DND-41 (cell line): ENCODE results near the gene B4GALT1.
A peak's percentile ranks its signal among the peaks of the same experiment; 100 is the strongest.

Experiments
- ATAC-seq: fragments of 200-7000 bp; cut with Tn5 transposase; 3 replicates; pipeline ENCODE4 v1.9.1; 2021; ENCODE audit warnings: low read depth; ENCODE audit not compliant: insufficient read depth
- DNase-seq: peaks from one replicate; pipeline ENCODE4 v3.0.0-alpha.2; 2020
- H2AFZ ChIP-seq: 2 replicates; pipeline ENCODE4 v1.6.0; 2012; ENCODE audit warnings: low read depth, low read length
- H3K27ac ChIP-seq: 2 replicates; pipeline ENCODE4 v1.5.1; 2012; ENCODE audit warnings: low read length, inconsistent platforms
- H3K27me3 ChIP-seq: fragments of 200-600 bp; sonication (generic); 2 replicates; pipeline ENCODE4 v1.6.0; 2012; ENCODE audit warnings: low read length, mild to moderate bottlenecking, inconsistent platforms; ENCODE audit not compliant: insufficient read depth, poor library complexity
- H3K36me3 ChIP-seq: 2 replicates; pipeline ENCODE4 v1.5.1; 2012; ENCODE audit warnings: low read length, inconsistent platforms; ENCODE audit not compliant: insufficient read depth
- H3K4me1 ChIP-seq: 2 replicates; pipeline ENCODE4 v1.5.1; 2012; ENCODE audit warnings: mild to moderate bottlenecking, low read length; ENCODE audit not compliant: insufficient read depth
- H3K4me2 ChIP-seq: 2 replicates; pipeline ENCODE4 v1.6.0; 2012; ENCODE audit warnings: mild to moderate bottlenecking, moderate library complexity, low read length, inconsistent platforms; ENCODE audit not compliant: insufficient read depth
- H3K4me3 ChIP-seq, 2 experiments: fragments of 200-600 bp in 1 of 2; shearing (Covaris generic) in 1 of 2; 2 replicates each; pipeline ENCODE4 v1.5.1; 2012 to 2016; ENCODE audit warnings: inconsistent platforms in 2 of 2, low read length in 2 of 2, mild to moderate bottlenecking in 2 of 2, low read depth in 1 of 2, moderate library complexity in 1 of 2
- H3K79me2 ChIP-seq: 2 replicates; pipeline ENCODE4 v1.6.0; 2012; ENCODE audit warnings: low read length, inconsistent platforms; ENCODE audit not compliant: insufficient read depth
- H3K9ac ChIP-seq: 2 replicates; pipeline ENCODE4 v1.6.0; 2012; ENCODE audit warnings: low read depth, mild to moderate bottlenecking, inconsistent platforms, low read length, moderate library complexity
- H3K9me3 ChIP-seq: 2 replicates; pipeline ENCODE4 v1.5.1; 2012; ENCODE audit warnings: low read length, moderate library complexity, mild to moderate bottlenecking, inconsistent platforms; ENCODE audit not compliant: insufficient read depth, severe bottlenecking
- H4K20me1 ChIP-seq: 2 replicates; pipeline ENCODE4 v1.6.0; 2012; ENCODE audit warnings: low read length; ENCODE audit not compliant: insufficient read depth
- CTCF ChIP-seq: IDR thresholded peaks from 2 replicates; pipeline ENCODE4 v1.5.1; 2012; ENCODE audit warnings: borderline replicate concordance, low read length, moderate library complexity, mild to moderate bottlenecking; ENCODE audit not compliant: poor library complexity, severe bottlenecking; ENCODE audit errors: extremely low read depth
- EZH2 ChIP-seq: IDR thresholded peaks from 3 replicates; pipeline ENCODE4 v1.6.1; 2012; ENCODE audit warnings: borderline replicate concordance, low read depth, mild to moderate bottlenecking, moderate library complexity, low read length, inconsistent platforms; ENCODE audit not compliant: severe bottlenecking

The B4GALT1 gene

GRCh38 chr9:33189331-33189791, 22.2 kb upstream of the B4GALT1 start:
- no peak for ATAC-seq
- no peaks in the 10 kb centered on the region for H3K4me1 ChIP-seq
- no peak overlapping the region for H3K4me3 ChIP-seq
- H3K27ac ChIP-seq: no peak overlapping the region
- peaks cover 12% of the 10 kb centered on the region for H3K27me3 ChIP-seq
- no peak overlapping the region for H2AFZ ChIP-seq
- no peak overlapping the region for H3K9ac ChIP-seq
- H3K9me3 ChIP-seq: no peaks in the 10 kb centered on the region
- H3K36me3 ChIP-seq: no peaks in the 10 kb centered on the region
- no peak for DNase-seq
- H3K4me2 ChIP-seq: no peak overlapping the region
- H3K79me2 ChIP-seq: no peaks in the 10 kb centered on the region
- TF ChIP-seq CTCF: no peak
- TF ChIP-seq EZH2: no peak
- H4K20me1 ChIP-seq: no peaks in the 10 kb centered on the region

DNA sequence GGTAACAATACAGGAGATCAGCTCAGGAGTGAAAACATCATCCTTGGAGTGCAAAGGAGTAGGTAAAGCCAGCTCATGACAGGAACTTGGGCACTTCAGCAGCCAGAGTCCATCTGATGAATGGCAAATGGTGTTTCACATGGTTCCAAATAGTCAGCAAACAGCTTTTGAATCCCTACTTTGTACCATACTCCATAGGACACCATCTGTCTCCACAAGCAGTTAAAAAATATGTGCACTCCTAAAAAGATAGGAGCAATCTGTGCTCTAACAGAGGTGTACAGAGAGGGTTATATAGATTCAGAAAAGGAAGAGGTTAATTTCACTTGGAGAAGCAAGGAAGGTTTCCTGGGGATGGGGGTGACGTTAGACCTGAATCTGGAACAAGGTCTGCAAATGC, 21.6 kb upstream of the B4GALT1 start:
- TF ChIP-seq CTCF: no peak
- TF ChIP-seq EZH2: no peak
- no peak overlapping the region for H3K9ac ChIP-seq
- H3K27me3 ChIP-seq: peaks cover 12% of the 10 kb centered on the region

DNA sequence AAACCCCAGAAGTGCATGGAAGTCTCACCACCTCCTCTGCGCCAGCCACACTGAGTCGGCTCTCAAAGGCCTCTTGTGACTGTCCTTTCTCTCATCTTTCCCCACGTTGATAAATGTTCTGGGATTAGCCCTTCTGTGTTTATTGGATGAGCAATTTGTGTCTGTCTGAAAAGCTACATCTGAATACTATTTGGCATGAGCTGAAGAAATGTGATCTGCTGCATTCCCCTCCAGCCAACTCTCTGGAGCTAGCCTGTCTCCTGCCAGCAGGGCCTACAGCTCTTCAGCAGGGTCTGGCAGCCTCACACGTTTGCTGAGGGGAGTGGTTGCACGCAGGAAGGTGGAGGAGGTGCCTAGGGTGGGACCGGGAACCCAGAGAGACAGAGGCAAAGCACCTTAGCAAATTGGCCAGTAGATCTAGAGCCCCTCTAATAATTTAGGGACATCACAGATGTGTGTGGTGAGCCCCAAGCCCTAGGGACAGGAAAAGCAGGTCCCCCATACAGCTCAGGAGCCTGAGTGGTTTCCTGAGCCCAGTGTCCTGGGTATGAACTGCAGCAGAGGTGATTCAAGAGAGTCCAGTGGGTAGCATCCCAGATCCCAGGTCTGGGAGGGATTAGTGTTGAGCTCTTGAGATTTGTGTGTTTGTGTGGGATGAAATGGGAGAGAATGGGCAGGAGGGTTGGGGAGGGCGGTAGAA, 20.5 kb upstream of the B4GALT1 start:
- no peaks in the 10 kb centered on the region for H3K9me3 ChIP-seq
- H4K20me1 ChIP-seq: no peaks in the 10 kb centered on the region
- ATAC-seq (0 out of 3 replicates have a peak, but pooled peaks have one; percentile 27), DNase-seq (no peak)
- H3K4me3 ChIP-seq: no peak overlapping the region
- no peaks in the 10 kb centered on the region for H3K36me3 ChIP-seq
- H3K4me1 ChIP-seq: no peaks in the 10 kb centered on the region
- H2AFZ ChIP-seq: no peak overlapping the region
- peaks cover 12% of the 10 kb centered on the region for H3K27me3 ChIP-seq
- no peak overlapping the region for H3K4me2 ChIP-seq
- no peaks in the 10 kb centered on the region for H3K79me2 ChIP-seq
- H3K27ac ChIP-seq: no peak overlapping the region
- H3K9ac ChIP-seq: no peak overlapping the region
- TF ChIP-seq CTCF: no peak

More for the DNA sequence above, 21.6 kb upstream of the B4GALT1 start:
- Histone ChIP-seq H3K36me3 (no peaks in the 10 kb centered on the region), H3K4me3 (no peak overlapping the region), H3K79me2 (no peaks in the 10 kb centered on the region), H3K4me1 (no peaks in the 10 kb centered on the region), H3K27ac (no peak overlapping the region), H3K9me3 (no peaks in the 10 kb centered on the region), H3K4me2 (no peak overlapping the region), H4K20me1 (no peaks in the 10 kb centered on the region), H2AFZ (no peak overlapping the region)
- ATAC-seq (no peak), DNase-seq (no peak)
